Cardiac fibroblast (primary cell): ENCODE results near the gene CRTC3.
A peak's percentile ranks its signal among the peaks of the same experiment; 100 is the strongest.

Experiments used
- DNase-seq, 2 donors: peaks; one replicate each; pipeline versions ENCODE4 v3.0.0 to v3.0.0-alpha.2; 2010; ENCODE audit warnings: low read depth in 2 of 2
- H3K4me3 ChIP-seq, 2 donors: replicated peaks in 1 of 2; 1 replicate in 1 of 2; 2 replicates in 1 of 2; pipeline ENCODE4 v1.5.1; 2011; ENCODE audit warnings: low read depth in 2 of 2, low read length in 2 of 2, mild to moderate bottlenecking in 2 of 2, moderate library complexity in 1 of 2
- CTCF ChIP-seq: IDR thresholded peaks from one replicate; pipeline ENCODE4 v1.5.1; 2011; ENCODE audit warnings: low read depth, mild to moderate bottlenecking, low read length, inconsistent platforms

CRTC3 gene

GRCh38 chr15:90489514-90489913, 40.2 kb upstream of the CRTC3 start:
- H3K4me3 ChIP-seq = no peak overlapping the region
- DNase-seq = no peak
- no peak for TF ChIP-seq CTCF

DNA sequence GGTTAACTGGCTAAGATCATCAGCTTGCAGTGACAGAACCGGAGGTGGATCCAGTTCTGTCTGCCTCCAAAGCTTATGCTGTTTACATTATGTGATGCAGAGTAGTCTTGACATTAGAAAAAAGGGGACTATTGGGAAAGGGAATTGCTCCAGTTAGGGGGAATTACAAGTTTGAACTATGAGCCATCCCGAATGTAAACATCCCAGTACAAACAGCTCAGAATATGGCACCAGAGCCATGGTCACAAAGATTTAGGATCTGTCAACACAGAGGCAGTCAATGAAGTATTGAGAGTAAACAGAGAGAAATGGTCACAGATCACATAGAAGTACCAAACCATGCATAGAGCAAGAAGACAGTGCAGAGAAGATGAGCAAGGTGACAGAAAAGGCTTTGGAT, 39.8 kb upstream of the CRTC3 start:
- H3K4me3 ChIP-seq = no peak overlapping the region
- no peak for TF ChIP-seq CTCF
- no peak for DNase-seq

DNA sequence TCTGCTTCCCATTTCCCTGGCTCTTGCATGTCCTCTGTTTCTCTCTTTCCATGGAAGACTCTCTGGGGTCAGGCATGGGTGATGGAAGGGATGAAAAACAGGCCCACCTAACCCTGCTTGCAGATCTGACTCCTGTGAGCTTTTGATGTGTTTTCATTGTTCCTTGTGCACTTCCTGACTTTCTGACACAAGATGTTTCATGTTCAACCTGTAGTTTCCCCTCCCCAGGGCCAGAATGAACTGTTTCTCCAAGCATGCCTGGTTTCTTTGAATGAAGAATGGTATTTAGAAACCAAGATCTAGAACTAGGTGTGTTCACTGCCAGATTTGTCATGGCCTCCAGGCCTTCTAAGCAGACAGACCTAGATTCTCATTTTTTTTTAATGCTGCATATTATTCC, 36.1 kb upstream of the CRTC3 start:
- no peak for TF ChIP-seq CTCF

GRCh38 chr15:90495067-90495466, 34.7 kb upstream of the CRTC3 start:
- H3K4me3 ChIP-seq = no peak overlapping the region
- no peak for TF ChIP-seq CTCF
- DNase-seq = peak in 1 of 2 donors; percentile 35

More for the DNA sequence above, 36.1 kb upstream of the CRTC3 start:
- no peak for DNase-seq
- no peak overlapping the region for H3K4me3 ChIP-seq

DNA sequence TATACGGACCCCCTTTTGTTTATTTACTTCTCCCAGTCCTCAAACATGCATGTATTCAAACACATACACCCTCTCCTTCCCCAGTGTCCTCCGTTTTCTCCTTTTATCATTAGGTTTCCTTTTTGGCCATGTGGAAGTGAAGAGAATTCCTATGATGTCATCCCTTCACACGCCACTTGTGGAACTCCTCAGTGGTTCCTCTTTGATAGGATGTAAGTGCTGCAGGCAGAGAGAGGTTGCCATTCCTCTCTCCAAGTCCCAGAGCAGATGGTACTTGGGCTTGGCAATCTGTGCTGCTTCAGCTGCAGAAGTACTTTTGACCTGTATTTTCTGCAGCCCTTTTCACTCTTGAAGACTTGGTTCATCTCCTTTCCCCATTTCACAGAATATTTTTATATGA, 32.9 kb upstream of the CRTC3 start:
- DNase-seq = peak in 1 of 2 donors; percentile 39
- TF ChIP-seq CTCF = no peak
- H3K4me3 ChIP-seq = no peak overlapping the region

GRCh38 chr15:90497376-90497775, 32.3 kb upstream of the CRTC3 start:
- H3K4me3 ChIP-seq = no peak overlapping the region
- no peak for TF ChIP-seq CTCF
- no peak for DNase-seq

DNA sequence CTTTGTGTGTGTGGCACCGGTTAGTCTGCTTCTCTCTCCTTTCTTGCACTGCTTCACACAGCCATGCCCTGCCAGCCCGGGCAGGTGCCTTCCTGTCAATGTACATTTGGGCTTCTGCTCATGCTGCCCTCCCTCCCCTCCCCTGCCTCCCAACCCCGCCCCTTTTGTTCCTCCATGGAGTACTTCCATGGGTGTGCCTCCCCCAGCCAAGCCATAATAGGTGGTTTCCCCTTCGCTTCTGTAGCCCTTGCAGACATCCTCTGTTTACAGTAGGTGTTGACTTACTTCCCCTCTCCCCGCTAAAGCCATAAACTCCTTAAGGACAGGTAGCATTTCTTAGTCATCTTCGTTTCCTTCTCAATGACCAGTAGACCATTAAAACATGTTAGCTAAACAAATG, 31.8 kb upstream of the CRTC3 start:
- DNase-seq = no peak
- TF ChIP-seq CTCF = no peak
- H3K4me3 ChIP-seq = no peak overlapping the region
